Fibroblast of villous mesenchyme (primary cell): ENCODE results near the gene OTUB2. TPM values are rescaled to one million over a fixed set of nuclear protein-coding genes. Genes with fewer than 3 reads are reported as not detected.

Experiments
- DNase-seq: peaks from one replicate; pipeline ENCODE4 v3.0.0-alpha.2; 2010; ENCODE audit warnings: low read depth
- H3K4me3 ChIP-seq: 2 replicates; pipeline ENCODE4 v1.5.1; 2011; ENCODE audit warnings: low read depth, mild to moderate bottlenecking, low read length
- CTCF ChIP-seq: IDR thresholded peaks from 2 replicates; pipeline ENCODE4 v1.5.1; 2012; ENCODE audit warnings: low read depth, mild to moderate bottlenecking, low read length; ENCODE audit not compliant: insufficient read depth
- total RNA-seq: library from RNA; depleted of rRNA; stranded (reverse); fragments of >200 nt; gene quantifications from 2 replicates; pipeline ENCODE4 v1.2.3, GENCODE V29; 2012

Gene OTUB2
- total RNA-seq, 1 donor = 1.3 TPM

- no peak overlapping the region for H3K4me3 ChIP-seq
- no peak for DNase-seq
- no peak for TF ChIP-seq CTCF
Measured at GRCh38 chr14:94030571-94030970, 4.4 kb downstream of the OTUB2 start.

DNA sequence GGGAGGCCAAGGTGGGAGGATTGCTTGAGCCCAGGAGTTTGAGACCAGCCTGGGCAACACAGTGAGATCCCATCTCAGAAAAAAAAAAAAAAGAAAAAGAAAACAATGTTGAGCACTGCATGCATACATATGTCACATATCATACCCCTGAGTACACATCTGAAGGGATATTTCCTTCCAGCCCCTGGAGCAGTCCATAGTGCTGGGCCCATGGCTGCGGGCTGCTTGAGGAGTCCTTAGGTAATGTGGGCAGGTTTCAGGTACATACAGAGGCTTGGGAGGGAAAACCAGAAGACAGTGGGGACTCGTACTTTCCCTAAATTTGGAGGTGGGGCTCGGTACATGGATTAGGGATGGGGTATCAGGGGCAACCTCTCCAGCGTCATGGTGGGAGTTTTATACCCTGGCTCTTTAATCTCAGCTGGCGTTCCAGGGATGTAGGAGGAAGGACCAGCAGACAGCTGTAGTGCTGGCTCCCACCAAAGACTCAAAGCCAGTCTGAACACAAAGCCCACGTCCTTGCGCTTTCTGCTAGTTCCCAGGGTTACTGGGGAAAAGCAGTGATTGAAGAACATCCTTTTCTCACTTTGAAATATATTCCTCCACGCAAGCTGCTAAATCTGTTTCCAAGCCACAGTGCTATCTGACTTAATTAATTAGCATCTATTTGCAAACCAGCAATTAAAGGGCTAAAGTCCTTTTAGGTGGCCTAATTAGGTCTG, 5.2 kb downstream of the OTUB2 start:
- H3K4me3 ChIP-seq = no peak overlapping the region
- DNase-seq = no peak
- TF ChIP-seq CTCF = no peak

DNA sequence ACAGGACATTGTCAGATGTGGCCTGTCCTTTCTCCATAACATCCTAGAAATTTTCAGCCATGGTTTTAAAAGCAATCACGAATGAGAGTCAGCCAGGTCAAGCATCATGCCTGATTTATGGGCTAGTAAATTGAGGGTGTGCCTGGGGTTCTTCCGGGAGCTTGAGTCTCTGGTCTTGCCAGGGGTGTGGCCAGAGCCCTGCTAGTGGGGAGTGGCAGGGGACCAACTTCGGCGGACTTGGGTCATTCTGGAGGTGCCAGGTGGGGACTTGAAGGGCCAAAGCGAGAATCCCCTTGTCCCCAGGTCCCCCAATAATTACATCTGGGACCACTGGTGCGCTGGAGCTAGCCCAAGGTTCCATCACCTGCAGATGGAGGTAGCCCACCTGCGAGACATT, 5.7 kb downstream of the OTUB2 start:
- no peak for DNase-seq
- no peak for TF ChIP-seq CTCF

DNA sequence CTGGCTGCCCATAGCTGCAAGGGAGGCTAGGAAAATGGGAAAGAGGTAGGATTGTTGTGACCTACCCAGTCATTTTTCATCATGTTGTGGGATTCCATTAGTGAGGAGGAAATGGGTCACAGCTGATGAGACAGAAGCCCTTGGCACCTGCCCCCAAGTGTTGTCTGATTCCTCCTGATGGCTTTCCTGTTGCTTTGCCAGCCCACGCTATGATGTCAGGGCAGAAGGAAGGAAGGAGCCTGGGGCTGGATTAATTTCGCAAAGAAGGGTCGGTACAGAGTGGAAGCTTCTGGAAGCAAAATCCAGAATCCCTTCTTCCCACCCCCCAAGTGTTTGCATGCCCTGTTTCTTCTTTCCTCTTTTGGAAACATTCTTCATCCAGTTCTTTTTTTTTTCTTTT, 8.7 kb downstream of the OTUB2 start:
- H3K4me3 ChIP-seq = no peak overlapping the region
- TF ChIP-seq CTCF = no peak
- DNase-seq = no peak

More for the DNA sequence above, 5.7 kb downstream of the OTUB2 start:
- no peak overlapping the region for H3K4me3 ChIP-seq

GRCh38 chr14:94036313-94037167, 10.4 kb downstream of the OTUB2 start:
- DNase-seq = peak; percentile 70
- peak; percentile 94 for TF ChIP-seq CTCF
- no peak overlapping the region for H3K4me3 ChIP-seq

- DNase-seq = no peak
- H3K4me3 ChIP-seq = no peak overlapping the region
- TF ChIP-seq CTCF = no peak
Measured at GRCh38 chr14:94037954-94038353, 11.8 kb downstream of the OTUB2 start.

- H3K4me3 ChIP-seq = no peak overlapping the region
- no peak for TF ChIP-seq CTCF
- DNase-seq = no peak
Measured at GRCh38 chr14:94038510-94038909, 12.4 kb downstream of the OTUB2 start.
